HG03108 (cell line): ENCODE results near the gene SPOPL.
"Not testable (repeated sequence)": the region's sequence is repeated elsewhere in the genome, so short reads cannot be mapped to it uniquely, and the experiment has no call there.

Source experiments
- ATAC-seq: cut with Tn5 transposase; IDR thresholded peaks from one replicate; pipeline ENCODE4 v1.9.1; 2021; ENCODE audit warnings: moderate library complexity; ENCODE audit not compliant: unreplicated experiment

The SPOPL gene

GRCh38 chr2:138501425-138502254 lies at the start of gene SPOPL:
Gene SPOPL (plus strand): TSS chr2:138501770. CDS start chr2:138550217, 48,447 bp downstream.
- ATAC-seq, result peak; percentile 62

GRCh38 chr2:138452324-138452723 lies 49.2 kb upstream of the SPOPL start:
- ATAC-seq, result no peak

GRCh38 chr2:138453815-138454214 lies 47.8 kb upstream of the SPOPL start:
- ATAC-seq, result no peak

- no peak for ATAC-seq
Observed at GRCh38 chr2:138454761-138455160, 46.8 kb upstream of the SPOPL start.

GRCh38 chr2:138455275-138455674 lies 46.3 kb upstream of the SPOPL start:
- no peak for ATAC-seq

GRCh38 chr2:138455691-138456090 lies 45.9 kb upstream of the SPOPL start:
- ATAC-seq, result no peak

- not testable (repeated sequence) for ATAC-seq
Observed at GRCh38 chr2:138462689-138463088, 38.9 kb upstream of the SPOPL start.

GRCh38 chr2:138468617-138469016 lies 33.0 kb upstream of the SPOPL start:
- ATAC-seq, result no peak

GRCh38 chr2:138469411-138469810 lies 32.2 kb upstream of the SPOPL start:
- no peak for ATAC-seq

- ATAC-seq, result no peak
Observed at GRCh38 chr2:138470941-138471340, 30.6 kb upstream of the SPOPL start.

- no peak for ATAC-seq
Observed at GRCh38 chr2:138474100-138474825, 27.3 kb upstream of the SPOPL start.

GRCh38 chr2:138475277-138475776 lies 26.2 kb upstream of the SPOPL start:
- peak; percentile 92 for ATAC-seq

GRCh38 chr2:138476186-138476585 lies 25.4 kb upstream of the SPOPL start:
- no peak for ATAC-seq

GRCh38 chr2:138476940-138477339 lies 24.6 kb upstream of the SPOPL start:
- ATAC-seq, result peak; percentile 40

GRCh38 chr2:138482796-138483195 lies 18.8 kb upstream of the SPOPL start:
- not testable (repeated sequence) for ATAC-seq

- ATAC-seq, result no peak
Observed at GRCh38 chr2:138485019-138485418, 16.6 kb upstream of the SPOPL start.

- no peak for ATAC-seq
Observed at GRCh38 chr2:138486363-138487198, 15.0 kb upstream of the SPOPL start.

- no peak for ATAC-seq
Observed at GRCh38 chr2:138490673-138491494, 10.7 kb upstream of the SPOPL start.

- no peak for ATAC-seq
Observed at GRCh38 chr2:138491495-138491862, 10.1 kb upstream of the SPOPL start.

- ATAC-seq, result no peak
Observed at GRCh38 chr2:138492160-138492559, 9.4 kb upstream of the SPOPL start.
